ENCODE measurements around the gene DEAF1. TPM values are rescaled to one million over a fixed set of nuclear protein-coding genes. Genes with fewer than 3 reads are reported as not detected.
A peak's percentile ranks its signal among the peaks of the same experiment; 100 is the strongest.

The DEAF1 gene
- total RNA-seq, 1 donor from 2014 or later: 54.9 TPM

- DNase-seq (ENCODE audit: low spot score): no peak
Observed at GRCh38 chr11:646214-646613, 48.8 kb downstream of the DEAF1 start.

- no peak for DNase-seq (ENCODE audit: low spot score)
Observed at GRCh38 chr11:645536-645935, 49.5 kb downstream of the DEAF1 start.

DNA sequence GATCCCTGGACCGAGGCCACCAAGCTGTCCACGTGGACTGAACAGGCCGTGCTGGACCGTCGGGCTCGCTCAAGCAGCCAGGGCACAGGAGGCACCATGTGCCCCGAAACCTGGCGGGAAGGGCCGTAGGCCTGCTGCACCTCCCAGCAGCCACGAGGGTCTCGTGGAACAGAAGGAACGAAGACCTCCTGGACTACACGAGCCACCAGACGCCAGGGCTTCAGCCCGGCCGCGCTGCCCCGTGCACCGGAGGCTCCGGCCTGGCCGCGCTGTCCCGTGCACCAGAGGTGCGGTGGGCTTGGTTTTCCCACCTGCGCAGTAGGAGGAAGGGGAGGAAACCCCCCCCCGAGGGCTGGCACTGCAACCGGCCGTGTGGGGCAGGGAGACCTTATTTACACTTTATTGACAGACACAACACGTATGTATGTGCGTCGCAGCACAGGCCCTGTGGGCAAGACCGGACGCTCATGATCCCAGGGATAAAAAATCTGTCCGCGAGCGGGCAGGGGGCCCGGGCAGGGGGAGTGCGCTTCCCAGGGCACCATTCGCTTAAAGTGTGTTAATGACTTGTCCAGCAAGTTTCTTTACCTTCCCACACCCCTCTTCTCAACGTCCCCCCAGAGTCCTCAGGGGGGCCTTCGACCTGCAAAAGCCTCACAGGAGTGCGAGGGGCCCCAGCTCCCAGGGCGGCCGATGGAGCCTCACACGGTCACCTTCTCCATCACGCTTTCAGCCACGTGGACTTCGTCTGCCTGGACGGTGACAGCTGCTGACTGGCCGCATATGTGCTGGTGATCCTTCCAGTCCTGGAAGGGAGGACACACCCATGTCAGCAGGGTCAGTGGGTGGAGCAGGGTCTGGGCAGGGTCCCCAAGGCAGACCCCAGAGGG, 50.9 kb downstream of the DEAF1 start:
- no peak for DNase-seq (ENCODE audit: low spot score)

- DNase-seq (ENCODE audit: low spot score): no peak
Observed at GRCh38 chr11:643366-643765, 51.7 kb downstream of the DEAF1 start.

DNA sequence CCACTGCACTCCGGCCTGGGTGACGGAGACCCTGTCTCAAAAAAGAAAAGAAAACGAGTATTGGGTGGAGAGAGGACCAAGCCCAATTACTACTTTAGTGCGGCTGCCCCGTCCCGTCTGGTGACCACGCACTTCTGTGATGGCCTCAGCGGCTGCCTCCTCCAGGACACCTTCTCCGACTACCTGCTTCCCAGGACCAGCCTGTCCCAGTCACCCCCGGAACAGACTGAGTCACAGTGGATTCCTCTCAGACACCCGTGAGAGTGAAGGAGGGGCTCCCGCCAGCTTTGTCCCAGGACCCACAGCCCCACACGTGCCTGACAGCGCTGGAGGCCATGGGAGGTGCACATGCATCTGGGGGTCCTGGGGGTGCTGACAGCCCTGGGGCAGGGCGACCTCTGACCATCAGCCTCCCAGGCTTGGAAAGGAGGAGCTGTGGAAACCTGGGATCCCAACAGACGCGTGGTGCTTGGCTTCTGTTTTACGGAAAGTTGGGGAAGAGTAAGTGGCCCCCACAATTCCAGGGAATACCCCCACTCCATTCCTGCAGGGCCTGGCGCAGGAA, 53.1 kb downstream of the DEAF1 start:
- no peak for DNase-seq (ENCODE audit: low spot score)

- no peak for DNase-seq (ENCODE audit: low spot score)
Observed at GRCh38 chr11:640021-640706, 54.9 kb downstream of the DEAF1 start.

DNA sequence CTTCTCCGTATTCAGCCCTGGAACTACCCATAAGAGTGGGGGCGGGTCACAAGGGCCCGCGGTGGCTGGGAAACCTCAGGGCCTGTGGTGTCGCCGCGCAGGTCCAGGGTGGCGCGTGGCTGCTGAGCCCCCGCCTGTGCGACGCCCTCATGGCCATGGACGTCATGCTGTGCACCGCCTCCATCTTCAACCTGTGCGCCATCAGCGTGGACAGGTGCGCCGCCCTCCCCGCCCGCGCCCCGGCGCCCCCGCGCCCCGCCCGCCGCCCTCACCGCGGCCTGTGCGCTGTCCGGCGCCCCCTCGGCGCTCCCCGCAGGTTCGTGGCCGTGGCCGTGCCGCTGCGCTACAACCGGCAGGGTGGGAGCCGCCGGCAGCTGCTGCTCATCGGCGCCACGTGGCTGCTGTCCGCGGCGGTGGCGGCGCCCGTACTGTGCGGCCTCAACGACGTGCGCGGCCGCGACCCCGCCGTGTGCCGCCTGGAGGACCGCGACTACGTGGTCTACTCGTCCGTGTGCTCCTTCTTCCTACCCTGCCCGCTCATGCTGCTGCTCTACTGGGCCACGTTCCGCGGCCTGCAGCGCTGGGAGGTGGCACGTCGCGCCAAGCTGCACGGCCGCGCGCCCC, 55.6 kb downstream of the DEAF1 start:
- no peak for DNase-seq (ENCODE audit: low spot score)

DNA sequence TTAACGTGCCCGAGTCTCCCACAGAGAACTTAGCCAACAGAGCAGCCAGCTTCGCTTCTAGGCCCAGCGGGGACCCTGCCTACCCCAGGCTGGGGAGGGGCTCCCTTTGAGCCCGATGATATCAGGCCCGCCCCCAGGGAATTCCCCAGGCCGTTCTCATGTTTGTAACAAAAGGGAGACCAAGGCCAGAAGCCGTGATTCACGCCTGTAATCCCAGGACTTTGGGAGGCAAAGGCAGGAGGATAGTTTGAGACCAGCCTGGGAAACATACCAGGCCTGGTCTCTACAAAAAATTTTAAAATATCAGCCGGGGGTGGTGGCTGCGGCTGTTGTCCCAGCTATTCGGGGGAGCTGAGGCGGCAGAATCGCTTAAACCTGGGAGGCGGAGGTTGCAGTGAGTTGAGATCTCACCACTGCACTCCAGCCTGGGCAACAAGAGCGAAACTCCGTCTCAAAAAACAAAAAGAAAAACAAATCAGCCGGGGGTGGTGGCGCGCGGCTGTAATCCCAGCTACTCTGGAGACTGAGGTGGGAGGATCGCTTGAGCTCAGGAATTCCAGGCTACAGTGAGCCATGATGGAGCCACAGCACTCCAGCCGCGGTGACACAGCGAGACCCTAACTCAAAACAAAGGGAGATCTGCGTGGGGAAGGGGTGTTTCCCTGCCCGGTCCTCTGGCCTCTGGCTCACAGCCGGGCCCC, 56.2 kb downstream of the DEAF1 start:
- peak; percentile 63 for DNase-seq (ENCODE audit: low spot score)

DNA sequence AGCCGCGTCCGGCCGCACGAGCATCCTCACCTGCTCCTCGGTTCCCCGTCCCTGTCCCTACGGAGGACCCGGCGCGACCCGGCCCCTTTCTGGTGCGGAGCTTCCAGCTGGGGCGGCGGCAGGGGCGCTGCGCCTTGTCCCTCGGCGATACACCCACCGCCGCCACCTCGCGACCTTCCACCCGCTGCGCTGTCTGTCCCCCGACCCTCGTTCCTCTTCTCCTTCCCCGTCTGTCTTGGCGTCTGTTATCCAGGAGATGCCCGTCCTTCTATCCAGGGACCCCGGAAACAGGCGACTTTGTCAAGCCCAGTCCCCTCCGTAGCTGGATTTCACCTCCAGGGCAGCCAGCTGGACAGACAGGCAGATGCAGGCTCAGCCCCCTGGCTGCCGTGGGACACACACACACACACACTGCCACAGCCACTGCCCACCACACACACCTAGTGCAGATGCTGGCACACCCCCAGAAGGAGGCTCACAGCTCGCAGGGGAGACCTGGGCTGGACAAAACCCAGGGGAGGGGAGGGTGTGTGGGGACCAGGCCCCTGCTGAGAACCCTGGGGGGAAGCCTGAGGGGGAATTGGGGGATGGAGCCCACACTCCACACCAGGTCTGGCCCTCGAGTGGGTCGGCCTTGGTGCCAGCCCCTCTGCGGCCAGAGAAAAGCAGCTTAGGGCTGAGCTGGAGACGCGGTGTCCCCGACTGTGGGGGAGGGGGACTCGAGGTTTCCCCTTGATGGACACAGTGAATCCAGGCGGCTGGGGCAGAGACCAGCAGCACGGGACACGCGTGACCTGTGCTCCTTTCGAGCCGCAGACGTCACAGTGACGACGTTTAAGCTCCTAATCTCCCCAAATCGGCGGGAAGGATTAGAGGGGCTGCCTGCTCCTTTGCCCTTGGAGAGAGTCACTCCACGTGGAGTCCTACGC, 57.2 kb downstream of the DEAF1 start:
- no peak for DNase-seq (ENCODE audit: low spot score)

GRCh38 chr11:637333-637592, 57.8 kb downstream of the DEAF1 start:
- no peak for DNase-seq (ENCODE audit: low spot score)

DNA sequence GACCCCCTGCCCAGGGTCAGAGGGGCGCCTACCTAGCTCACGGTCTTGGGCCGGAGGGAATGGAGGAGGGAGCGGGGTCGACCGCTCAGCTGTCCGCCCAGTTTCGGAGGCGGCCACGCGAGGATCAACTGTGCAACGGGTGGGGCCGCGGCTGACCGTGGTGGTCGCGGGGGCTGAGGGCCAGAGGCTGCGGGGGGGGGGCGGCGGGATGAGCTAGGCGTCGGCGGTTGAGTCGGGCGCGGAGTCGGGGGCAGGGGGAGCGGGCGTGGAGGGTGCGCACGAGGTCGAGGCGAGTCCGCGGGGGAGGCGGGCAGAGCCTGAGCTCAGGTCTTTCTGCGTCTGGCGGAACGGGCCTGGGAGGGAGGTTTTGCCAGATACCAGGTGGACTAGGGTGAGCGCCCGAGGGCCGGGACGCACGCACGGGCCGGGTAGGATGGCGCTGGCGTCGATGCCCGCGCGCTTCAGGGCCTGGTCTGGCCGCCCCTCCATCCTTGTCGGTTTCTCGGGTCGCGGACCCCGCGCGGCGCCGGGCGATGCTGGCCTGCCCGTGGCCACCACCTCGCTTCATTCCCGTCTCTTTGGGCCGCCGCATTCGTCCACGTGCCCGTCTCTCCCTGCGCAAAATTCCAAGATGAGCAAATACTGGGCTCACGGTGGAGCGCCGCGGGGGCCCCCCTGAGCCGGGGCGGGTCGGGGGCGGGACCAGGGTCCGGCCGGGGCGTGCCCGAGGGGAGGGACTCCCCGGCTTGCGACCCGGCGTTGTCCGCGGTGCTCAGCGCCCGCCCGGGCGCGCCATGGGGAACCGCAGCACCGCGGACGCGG, 58.3 kb downstream of the DEAF1 start, which contains the start of gene DRD4:
Gene DRD4, plus strand, starts transcription at position 759 of the 822 bp plus-strand sequence. Its CDS starts 36 bp downstream, at position 795.
- no peak for DNase-seq (ENCODE audit: low spot score)

GRCh38 chr11:635945-636510, 59.0 kb downstream of the DEAF1 start:
- no peak for DNase-seq (ENCODE audit: low spot score)

GRCh38 chr11:630871-631270, 64.2 kb downstream of the DEAF1 start:
- DNase-seq (ENCODE audit: low spot score): no peak

DNA sequence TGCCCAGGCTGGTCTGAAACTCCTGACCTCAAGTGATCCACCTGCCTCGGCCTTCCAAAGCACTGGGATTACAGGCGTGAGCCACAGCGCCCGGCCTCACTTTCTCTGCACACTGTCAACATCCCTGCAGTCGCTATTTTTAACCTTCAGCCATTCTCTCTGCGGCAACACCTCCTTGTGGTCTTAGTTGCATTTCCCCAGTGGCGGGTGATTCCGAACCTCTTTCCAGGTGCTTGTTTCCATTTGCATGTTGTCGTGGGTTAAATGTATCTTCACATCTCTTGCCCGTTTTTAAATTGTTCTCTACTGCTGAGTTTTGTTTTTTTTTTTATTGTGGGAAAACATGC, 65.8 kb downstream of the DEAF1 start:
- DNase-seq (ENCODE audit: low spot score): no peak

- DNase-seq (ENCODE audit: low spot score): no peak
Observed at GRCh38 chr11:628056-628455, 67.0 kb downstream of the DEAF1 start.

GRCh38 chr11:627308-627576, 67.8 kb downstream of the DEAF1 start:
- no peak for DNase-seq (ENCODE audit: low spot score)

GRCh38 chr11:626475-627307, 68.3 kb downstream of the DEAF1 start, which contains the start of gene SCT:
Gene SCT, minus strand, starts transcription at chr11:627181. Its CDS starts 38 bp downstream, at chr11:627143.
- DNase-seq (ENCODE audit: low spot score): no peak

DNA sequence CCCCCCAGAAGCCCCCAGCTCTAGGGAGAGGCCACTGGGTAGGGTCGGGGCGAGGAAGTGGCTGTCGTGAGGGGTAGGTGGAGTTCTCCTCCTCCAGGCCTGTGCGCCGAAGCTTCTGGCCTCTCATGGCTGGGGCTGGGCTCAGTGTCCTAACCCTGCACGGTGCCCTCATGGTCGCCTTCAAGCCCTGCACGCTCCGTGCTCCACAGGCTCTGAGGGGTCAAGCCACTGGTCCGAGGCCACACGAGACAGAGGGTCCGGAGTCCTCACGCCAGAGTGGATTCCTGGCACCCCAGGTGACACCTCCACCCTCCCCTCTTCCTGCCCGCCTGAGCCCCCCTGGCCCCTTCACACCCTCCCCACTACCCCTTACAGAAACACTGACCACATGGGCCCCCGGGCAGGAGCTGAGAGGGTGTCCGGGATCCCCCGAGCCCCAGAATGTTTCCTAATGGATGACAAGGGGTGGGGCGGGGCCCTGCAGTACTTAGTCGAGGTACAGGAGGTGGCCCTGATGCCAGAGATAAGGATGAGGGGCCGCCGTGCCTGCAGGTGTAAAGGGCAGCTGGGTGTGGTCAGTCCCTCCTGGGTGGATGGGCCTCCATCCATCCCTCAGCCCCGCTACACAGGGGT, 69.3 kb downstream of the DEAF1 start:
- no peak for DNase-seq (ENCODE audit: low spot score)

Measured in umbilical cord (tissue), 2 donors.